HL-60 (cell line): ENCODE data around the gene RHOV.

ENCODE experiments used
- DNase-seq, 2 experiments: peaks; one replicate each; pipeline ENCODE4 v3.0.0-alpha.2; 2010 to 2020; ENCODE audit warnings: low read depth in 1 of 2, low spot score in 1 of 2
- H3K27ac ChIP-seq: fragments of 250-450 bp; sonication (Bioruptor Pico); replicated peaks from 2 replicates; pipeline ENCODE4 v1.5.1; 2020; ENCODE audit warnings: mild to moderate bottlenecking, moderate library complexity
- H3K27me3 ChIP-seq: fragments of 250-450 bp; sonication (Bioruptor Pico); 2 replicates; pipeline ENCODE4 v1.5.1; 2021; ENCODE audit warnings: mild to moderate bottlenecking, moderate library complexity; ENCODE audit not compliant: insufficient read depth, poor library complexity, severe bottlenecking
- H3K4me3 ChIP-seq: replicated peaks from 2 replicates; pipeline ENCODE4 v1.5.1; 2011; ENCODE audit warnings: mild to moderate bottlenecking, control low read depth, low read length; ENCODE audit not compliant: insufficient read depth
- GABPA ChIP-seq: IDR thresholded peaks from 2 replicates; pipeline ENCODE4 v1.6.1; 2012; ENCODE audit warnings: low read depth
- POLR2AphosphoS5 ChIP-seq: IDR thresholded peaks from 2 replicates; pipeline ENCODE4 v1.6.1; 2012; ENCODE audit warnings: low read depth
- SPI1 ChIP-seq: IDR thresholded peaks from 2 replicates; pipeline ENCODE4 v1.6.1; 2012; ENCODE audit warnings: low read depth, mild to moderate bottlenecking, borderline replicate concordance
- TF ChIP-seq, protein P1 (sequence below): IDR thresholded peaks from 2 replicates; pipeline ENCODE4 v1.6.1; 2012; ENCODE audit warnings: low read depth; ENCODE audit not compliant: insufficient replicate concordance
- TF ChIP-seq, protein P2 (sequence below): IDR thresholded peaks from one replicate; pipeline ENCODE4 v1.5.1; 2011; ENCODE audit warnings: low read length, control low read depth, inconsistent platforms; ENCODE audit not compliant: insufficient read depth

The RHOV gene

DNA sequence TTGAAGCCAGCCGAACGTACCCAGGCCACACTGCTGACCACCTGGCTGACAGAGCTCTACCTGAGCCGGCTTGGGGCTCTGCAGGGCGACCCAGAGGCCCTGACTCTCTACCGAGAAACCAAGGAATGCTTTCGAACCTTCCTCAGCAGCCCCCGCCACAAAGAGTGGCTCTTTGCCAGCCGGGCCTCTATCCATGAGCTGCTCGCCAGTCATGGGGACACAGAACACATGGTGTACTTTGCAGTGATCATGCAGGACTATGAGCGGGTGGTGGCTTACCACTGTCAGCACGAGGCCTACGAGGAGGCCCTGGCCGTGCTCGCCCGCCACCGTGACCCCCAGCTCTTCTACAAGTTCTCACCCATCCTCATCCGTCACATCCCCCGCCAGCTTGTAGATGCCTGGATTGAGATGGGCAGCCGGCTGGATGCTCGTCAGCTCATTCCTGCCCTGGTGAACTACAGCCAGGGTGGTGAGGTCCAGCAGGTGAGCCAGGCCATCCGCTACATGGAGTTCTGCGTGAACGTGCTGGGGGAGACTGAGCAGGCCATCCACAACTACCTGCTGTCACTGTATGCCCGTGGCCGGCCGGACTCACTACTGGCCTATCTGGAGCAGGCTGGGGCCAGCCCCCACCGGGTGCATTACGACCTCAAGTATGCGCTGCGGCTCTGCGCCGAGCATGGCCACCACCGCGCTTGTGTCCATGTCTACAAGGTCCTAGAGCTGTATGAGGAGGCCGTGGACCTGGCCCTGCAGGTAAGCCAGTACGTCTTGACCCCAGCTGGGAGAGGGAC lies 26.4 kb upstream of the RHOV start:
- peak overlapping the region; percentile 92 for H3K27ac ChIP-seq
- no peak overlapping the region for H3K4me3 ChIP-seq
- H3K27me3 ChIP-seq, result no peaks in the 10 kb centered on the region
- TF ChIP-seq GABPA (no peak), SPI1 (no peak), POLR2AphosphoS5 (no peak)
- TF ChIP-seq, protein P1, sequence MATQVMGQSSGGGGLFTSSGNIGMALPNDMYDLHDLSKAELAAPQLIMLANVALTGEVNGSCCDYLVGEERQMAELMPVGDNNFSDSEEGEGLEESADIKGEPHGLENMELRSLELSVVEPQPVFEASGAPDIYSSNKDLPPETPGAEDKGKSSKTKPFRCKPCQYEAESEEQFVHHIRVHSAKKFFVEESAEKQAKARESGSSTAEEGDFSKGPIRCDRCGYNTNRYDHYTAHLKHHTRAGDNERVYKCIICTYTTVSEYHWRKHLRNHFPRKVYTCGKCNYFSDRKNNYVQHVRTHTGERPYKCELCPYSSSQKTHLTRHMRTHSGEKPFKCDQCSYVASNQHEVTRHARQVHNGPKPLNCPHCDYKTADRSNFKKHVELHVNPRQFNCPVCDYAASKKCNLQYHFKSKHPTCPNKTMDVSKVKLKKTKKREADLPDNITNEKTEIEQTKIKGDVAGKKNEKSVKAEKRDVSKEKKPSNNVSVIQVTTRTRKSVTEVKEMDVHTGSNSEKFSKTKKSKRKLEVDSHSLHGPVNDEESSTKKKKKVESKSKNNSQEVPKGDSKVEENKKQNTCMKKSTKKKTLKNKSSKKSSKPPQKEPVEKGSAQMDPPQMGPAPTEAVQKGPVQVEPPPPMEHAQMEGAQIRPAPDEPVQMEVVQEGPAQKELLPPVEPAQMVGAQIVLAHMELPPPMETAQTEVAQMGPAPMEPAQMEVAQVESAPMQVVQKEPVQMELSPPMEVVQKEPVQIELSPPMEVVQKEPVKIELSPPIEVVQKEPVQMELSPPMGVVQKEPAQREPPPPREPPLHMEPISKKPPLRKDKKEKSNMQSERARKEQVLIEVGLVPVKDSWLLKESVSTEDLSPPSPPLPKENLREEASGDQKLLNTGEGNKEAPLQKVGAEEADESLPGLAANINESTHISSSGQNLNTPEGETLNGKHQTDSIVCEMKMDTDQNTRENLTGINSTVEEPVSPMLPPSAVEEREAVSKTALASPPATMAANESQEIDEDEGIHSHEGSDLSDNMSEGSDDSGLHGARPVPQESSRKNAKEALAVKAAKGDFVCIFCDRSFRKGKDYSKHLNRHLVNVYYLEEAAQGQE, result no peak
- TF ChIP-seq, protein P2, sequence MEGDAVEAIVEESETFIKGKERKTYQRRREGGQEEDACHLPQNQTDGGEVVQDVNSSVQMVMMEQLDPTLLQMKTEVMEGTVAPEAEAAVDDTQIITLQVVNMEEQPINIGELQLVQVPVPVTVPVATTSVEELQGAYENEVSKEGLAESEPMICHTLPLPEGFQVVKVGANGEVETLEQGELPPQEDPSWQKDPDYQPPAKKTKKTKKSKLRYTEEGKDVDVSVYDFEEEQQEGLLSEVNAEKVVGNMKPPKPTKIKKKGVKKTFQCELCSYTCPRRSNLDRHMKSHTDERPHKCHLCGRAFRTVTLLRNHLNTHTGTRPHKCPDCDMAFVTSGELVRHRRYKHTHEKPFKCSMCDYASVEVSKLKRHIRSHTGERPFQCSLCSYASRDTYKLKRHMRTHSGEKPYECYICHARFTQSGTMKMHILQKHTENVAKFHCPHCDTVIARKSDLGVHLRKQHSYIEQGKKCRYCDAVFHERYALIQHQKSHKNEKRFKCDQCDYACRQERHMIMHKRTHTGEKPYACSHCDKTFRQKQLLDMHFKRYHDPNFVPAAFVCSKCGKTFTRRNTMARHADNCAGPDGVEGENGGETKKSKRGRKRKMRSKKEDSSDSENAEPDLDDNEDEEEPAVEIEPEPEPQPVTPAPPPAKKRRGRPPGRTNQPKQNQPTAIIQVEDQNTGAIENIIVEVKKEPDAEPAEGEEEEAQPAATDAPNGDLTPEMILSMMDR, result no peak
- no peak for DNase-seq

DNA sequence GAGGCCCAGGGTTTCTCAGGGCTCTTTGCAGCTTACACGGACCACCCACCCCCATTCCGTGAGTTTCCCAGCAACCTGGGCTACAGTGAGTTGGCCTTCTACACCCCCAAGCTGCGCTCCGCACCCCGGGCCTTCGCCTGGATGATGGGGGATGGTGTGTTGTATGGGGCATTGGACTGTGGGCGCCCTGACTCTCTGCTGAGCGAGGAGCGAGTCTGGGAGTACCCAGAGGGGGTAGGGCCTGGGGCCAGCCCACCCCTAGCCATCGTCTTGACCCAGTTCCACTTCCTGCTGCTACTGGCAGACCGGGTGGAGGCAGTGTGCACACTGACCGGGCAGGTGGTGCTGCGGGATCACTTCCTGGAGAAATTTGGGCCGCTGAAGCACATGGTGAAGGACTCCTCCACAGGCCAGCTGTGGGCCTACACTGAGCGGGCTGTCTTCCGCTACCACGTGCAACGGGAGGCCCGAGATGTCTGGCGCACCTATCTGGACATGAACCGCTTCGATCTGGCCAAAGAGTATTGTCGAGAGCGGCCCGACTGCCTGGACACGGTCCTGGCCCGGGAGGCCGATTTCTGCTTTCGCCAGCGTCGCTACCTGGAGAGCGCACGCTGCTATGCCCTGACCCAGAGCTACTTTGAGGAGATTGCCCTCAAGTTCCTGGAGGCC lies 25.6 kb upstream of the RHOV start:
- TF ChIP-seq SPI1, result no peak
- TF ChIP-seq POLR2AphosphoS5, result no peak
- TF ChIP-seq, protein P1, result no peak
- TF ChIP-seq GABPA, result no peak
- TF ChIP-seq, protein P2, result no peak
- H3K4me3 ChIP-seq, result no peak overlapping the region
- DNase-seq, result no peak
- no peaks in the 10 kb centered on the region for H3K27me3 ChIP-seq
- peak overlapping the region; percentile 92 for H3K27ac ChIP-seq

DNA sequence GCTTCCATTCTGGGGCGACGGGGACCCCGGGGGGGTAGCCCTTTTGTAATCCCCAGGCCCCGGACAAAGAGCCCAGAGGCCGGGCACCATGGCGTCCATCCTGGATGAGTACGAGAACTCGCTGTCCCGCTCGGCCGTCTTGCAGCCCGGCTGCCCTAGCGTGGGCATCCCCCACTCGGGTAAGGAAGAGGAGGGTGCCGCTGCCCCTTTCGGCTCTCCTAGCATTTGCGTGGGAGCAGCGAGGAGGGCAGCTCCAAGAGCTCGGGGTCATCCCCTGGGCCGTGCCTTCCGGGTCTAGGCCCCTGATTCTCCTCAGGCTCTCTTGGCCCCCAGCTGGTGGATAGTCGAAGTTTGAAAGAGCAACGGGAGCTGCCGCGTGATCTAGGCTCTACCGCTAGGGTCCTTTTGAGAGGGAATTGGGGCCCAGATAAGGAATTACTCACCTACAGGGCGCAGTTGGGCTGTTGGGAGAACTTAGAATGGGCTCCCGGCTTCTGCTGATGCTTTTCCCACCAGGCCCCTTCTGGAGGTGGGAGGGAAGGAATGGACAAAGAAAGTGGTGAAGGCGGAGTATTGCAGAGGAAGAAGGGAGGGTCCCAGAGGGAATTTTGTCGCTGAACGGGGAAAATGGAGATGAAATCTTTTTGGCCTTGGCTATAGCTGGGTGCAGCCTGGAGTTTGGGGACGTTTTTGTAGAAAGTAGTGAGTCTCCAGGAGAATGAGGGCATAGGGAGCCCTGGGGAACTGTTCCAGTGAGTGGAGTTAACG lies 20.8 kb upstream of the RHOV start:
- peak in 1 of 2 experiments; percentile 86 for DNase-seq
- no peak for TF ChIP-seq SPI1
- TF ChIP-seq, protein P1, result no peak
- no peak for TF ChIP-seq GABPA
- TF ChIP-seq, protein P2, result peak; percentile 44
- TF ChIP-seq POLR2AphosphoS5, result peak; percentile 39
- Histone ChIP-seq H3K27me3 (no peaks in the 10 kb centered on the region), H3K27ac (peak overlapping the region; percentile 73), H3K4me3 (peak overlapping the region; percentile 98)
